Body of pancreas (tissue), 4 donors: ENCODE results near the gene RPL38. TPM values are rescaled to one million over a fixed set of nuclear protein-coding genes. Genes with fewer than 3 reads are reported as not detected.
A peak's percentile ranks its signal among the peaks of the same experiment; 100 is the strongest.

Source experiments
- ATAC-seq: fragments of 150-250 bp; one replicate; pipeline ENCODE4 v1.9.1; 2016
- DNase-seq, 4 donors: peaks; one replicate each; pipeline ENCODE4 v3.0.0-alpha.2; 2019
- H3K27ac ChIP-seq, 4 donors: fragments of 200-600 bp; sonication (generic); 1 replicate in 3 of 4; 2 replicates in 1 of 4; pipeline versions ENCODE4 v1.5.1 to v1.6.1; 2016 to 2019; ENCODE audit warnings: mild to moderate bottlenecking in 1 of 4, mixed read lengths in 1 of 4, moderate library complexity in 1 of 4
- H3K27me3 ChIP-seq, 2 donors: fragments of 200-600 bp; sonication (generic); one replicate each; pipeline ENCODE4 v1.6.0; 2016; ENCODE audit warnings: mild to moderate bottlenecking in 1 of 2
- H3K36me3 ChIP-seq, 2 donors: fragments of 200-600 bp; sonication (generic); replicated peaks in 1 of 2; 2 replicates each; pipeline ENCODE4 v1.5.1; 2016; ENCODE audit warnings: low read depth in 2 of 2; ENCODE audit not compliant: insufficient read depth in 1 of 2
- H3K4me1 ChIP-seq: fragments of 200-600 bp; sonication (generic); one replicate; pipeline ENCODE4 v1.6.0; 2016
- H3K4me3 ChIP-seq, 2 donors: fragments of 200-600 bp; sonication (generic); 1 replicate in 1 of 2; 2 replicates in 1 of 2; pipeline ENCODE4 v1.5.1; 2016 to 2019
- H3K9me3 ChIP-seq, 3 donors: fragments of 200-600 bp; sonication (generic); 1 replicate in 2 of 3; 2 replicates in 1 of 3; pipeline ENCODE4 v1.5.1; 2016
- POLR2A ChIP-seq, 3 donors: fragments of 450-650 bp; IDR thresholded peaks; one replicate each; pipeline ENCODE4 v1.6.1; 2016; ENCODE audit warnings: antibody characterized with exemption in 3 of 3, mild to moderate bottlenecking in 2 of 3
- WGBS, 2 donors: methylation state at CpG; one replicate each; pipeline ENCODE4 v1.1.5; 2017; 5-methylcytosine and 5-hydroxymethylcytosine counted together
- intact Hi-C: fragments of 100-400 bp; cut with DNase I; formaldehyde crosslinking; loops from one replicate; pipeline ENCODE4 v1.15.1; 2023
- total RNA-seq, 2 donors: library from RNA; depleted of rRNA; stranded (reverse); fragments of >200 nt; gene quantifications; one replicate each; pipeline ENCODE4 v1.1.0, GENCODE V29; 2016
- TF ChIP-seq, protein P1 (sequence below), 7 experiments: fragments of 450-650 bp in 4 of 7; fragments of 200-600 bp in 3 of 7; sonication (generic) in 3 of 7; IDR thresholded peaks; one replicate each; pipeline ENCODE4 v1.5.1; 2016 to 2019; ENCODE audit warnings: antibody characterized with exemption in 7 of 7

The RPL38 gene
- total RNA-seq, 2 donors from 2014 or later, result 141 to 156 TPM

GRCh38 chr17:74181341-74181740, 22.1 kb upstream of the RPL38 start:
- WGBS, 2 donors, result 64 to 75% methylated on average over 4 of the region's 4 CpGs
- no peak for ATAC-seq
- intact Hi-C loops, result no loop called here
- no peaks in the 10 kb centered on the region for H3K27me3 ChIP-seq
- no peaks in the 10 kb centered on the region for H3K36me3 ChIP-seq
- H3K9me3 ChIP-seq, result no peaks in the 10 kb centered on the region
- H3K4me3 ChIP-seq, result no peak overlapping the region
- TF ChIP-seq POLR2A (IDR thresholded peaks at IDR 0.05), result no peak
- TF ChIP-seq, protein P1, sequence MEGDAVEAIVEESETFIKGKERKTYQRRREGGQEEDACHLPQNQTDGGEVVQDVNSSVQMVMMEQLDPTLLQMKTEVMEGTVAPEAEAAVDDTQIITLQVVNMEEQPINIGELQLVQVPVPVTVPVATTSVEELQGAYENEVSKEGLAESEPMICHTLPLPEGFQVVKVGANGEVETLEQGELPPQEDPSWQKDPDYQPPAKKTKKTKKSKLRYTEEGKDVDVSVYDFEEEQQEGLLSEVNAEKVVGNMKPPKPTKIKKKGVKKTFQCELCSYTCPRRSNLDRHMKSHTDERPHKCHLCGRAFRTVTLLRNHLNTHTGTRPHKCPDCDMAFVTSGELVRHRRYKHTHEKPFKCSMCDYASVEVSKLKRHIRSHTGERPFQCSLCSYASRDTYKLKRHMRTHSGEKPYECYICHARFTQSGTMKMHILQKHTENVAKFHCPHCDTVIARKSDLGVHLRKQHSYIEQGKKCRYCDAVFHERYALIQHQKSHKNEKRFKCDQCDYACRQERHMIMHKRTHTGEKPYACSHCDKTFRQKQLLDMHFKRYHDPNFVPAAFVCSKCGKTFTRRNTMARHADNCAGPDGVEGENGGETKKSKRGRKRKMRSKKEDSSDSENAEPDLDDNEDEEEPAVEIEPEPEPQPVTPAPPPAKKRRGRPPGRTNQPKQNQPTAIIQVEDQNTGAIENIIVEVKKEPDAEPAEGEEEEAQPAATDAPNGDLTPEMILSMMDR (IDR thresholded peaks at IDR 0.05), result no peak
- H3K27ac ChIP-seq, result no peak overlapping the region
- no peaks in the 10 kb centered on the region for H3K4me1 ChIP-seq
- DNase-seq, result no peak

DNA sequence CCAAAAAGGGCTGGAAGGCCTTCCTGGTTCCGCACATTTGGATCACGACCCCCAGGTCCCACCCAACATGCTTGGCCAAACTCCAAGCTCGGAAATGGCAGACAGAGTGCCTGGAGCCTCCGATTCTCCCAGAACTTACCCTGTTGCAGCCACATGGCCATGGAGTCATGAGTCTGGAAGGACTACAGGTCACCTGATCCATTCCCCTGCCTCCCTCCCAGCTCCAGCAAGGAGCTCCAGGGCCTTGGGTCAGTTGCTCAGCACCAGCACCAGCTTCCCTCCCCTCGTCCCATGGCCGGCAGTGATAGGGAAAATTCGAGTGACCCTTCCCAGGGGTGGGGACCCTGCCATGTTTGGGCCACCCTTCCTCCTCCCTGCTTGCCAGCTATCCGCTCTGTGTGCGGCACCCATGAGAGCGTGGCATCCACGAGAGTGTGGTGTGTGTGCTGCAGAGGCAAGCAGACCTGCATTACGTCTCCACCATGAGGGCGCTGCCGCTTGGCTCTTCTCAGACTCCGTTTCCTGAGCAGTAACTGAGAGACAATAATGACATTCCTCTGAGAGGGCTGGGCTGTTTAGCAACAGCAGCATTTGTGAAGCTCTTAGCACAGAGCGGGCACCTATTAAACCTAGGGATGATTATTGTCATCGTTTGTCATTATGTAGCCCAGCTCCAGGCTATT, 21.3 kb upstream of the RPL38 start:
- peak in 2 of 4 donors; percentile 22 to 30 for DNase-seq
- H3K4me1 ChIP-seq, result no peaks in the 10 kb centered on the region
- peak; percentile 24 for ATAC-seq
- intact Hi-C loops, result no loop called here
- no peak overlapping the region for H3K27ac ChIP-seq
- no peaks in the 10 kb centered on the region for H3K27me3 ChIP-seq
- H3K4me3 ChIP-seq, result no peak overlapping the region
- H3K36me3 ChIP-seq, result no peaks in the 10 kb centered on the region
- 63 to 67% methylated on average over 14 to 17 of the region's 17 CpGs for whole genome bisulfite sequencing, 2 donors
- H3K9me3 ChIP-seq, result no peaks in the 10 kb centered on the region
- TF ChIP-seq POLR2A (IDR thresholded peaks at IDR 0.05), result no peak
- TF ChIP-seq, protein P1 (IDR thresholded peaks at IDR 0.05), result no peak

- no peak for DNase-seq
- H3K4me1 ChIP-seq, result no peaks in the 10 kb centered on the region
- H3K27ac ChIP-seq, result no peak overlapping the region
- TF ChIP-seq POLR2A (IDR thresholded peaks at IDR 0.05), result no peak
- TF ChIP-seq, protein P1 (IDR thresholded peaks at IDR 0.05), result no peak
- no peaks in the 10 kb centered on the region for H3K27me3 ChIP-seq
- no peak for ATAC-seq
- no peak overlapping the region for H3K4me3 ChIP-seq
- WGBS, 2 donors, result 56 to 59% methylated on average over 9 of the region's 9 CpGs
- intact Hi-C loops, result no loop called here
- no peaks in the 10 kb centered on the region for H3K36me3 ChIP-seq
- no peaks in the 10 kb centered on the region for H3K9me3 ChIP-seq
Observed at GRCh38 chr17:74183411-74183810, 20.1 kb upstream of the RPL38 start.

DNA sequence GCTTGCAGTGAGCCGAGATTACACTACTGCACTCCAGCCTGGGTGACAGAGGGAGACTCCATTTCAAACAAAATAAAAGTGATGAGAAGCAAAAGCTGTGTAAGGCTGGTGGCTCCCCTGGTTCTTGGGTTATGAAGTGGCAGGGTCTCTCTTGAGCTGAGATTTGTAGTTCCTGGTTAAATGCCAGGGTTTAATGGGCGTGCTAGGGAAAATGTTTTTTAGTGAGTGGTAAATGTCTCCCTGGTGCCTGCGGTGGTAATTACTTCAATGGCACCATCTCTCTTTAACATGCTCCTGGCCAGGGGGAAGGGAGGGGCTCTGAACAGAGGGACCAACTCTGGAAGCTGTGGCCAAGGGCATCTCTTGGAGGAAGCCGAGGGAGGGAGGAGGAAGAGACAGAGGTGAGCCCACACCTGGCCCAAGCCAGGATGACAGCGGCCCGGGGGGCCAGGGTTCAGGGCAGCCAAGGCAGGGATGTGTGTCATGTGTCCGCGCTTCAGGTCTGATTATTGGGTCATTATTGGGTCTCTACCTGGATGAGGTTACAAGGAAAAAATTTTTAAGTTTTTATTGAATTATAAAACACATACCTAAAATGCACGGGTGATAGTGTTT, 17.8 kb upstream of the RPL38 start:
- no peak for DNase-seq
- WGBS, 2 donors, result 56 to 57% methylated on average over 8 to 9 of the region's 9 CpGs

More for the DNA sequence above, 17.8 kb upstream of the RPL38 start:
- Histone ChIP-seq H3K27ac (no peak overlapping the region), H3K4me3 (no peak overlapping the region), H3K36me3 (no peaks in the 10 kb centered on the region), H3K9me3 (no peaks in the 10 kb centered on the region), H3K4me1 (no peaks in the 10 kb centered on the region), H3K27me3 (no peaks in the 10 kb centered on the region)
- intact Hi-C loops, result no loop called here
- TF ChIP-seq, protein P1 (IDR thresholded peaks at IDR 0.05), result no peak
- TF ChIP-seq POLR2A (IDR thresholded peaks at IDR 0.05), result no peak
- ATAC-seq, result no peak
